H1 (cell line): Measurements from ENCODE around the gene FBXW5. TPM values are rescaled to one million over a fixed set of nuclear protein-coding genes. Genes with fewer than 3 reads are reported as not detected.

Experiments
- CTCF ChIA-PET: fragments of 300-600 bp; sonication (Branson Sonifier 250); formaldehyde crosslinking; loops from one replicate; lab custom pipeline; 2021; ENCODE audit not compliant: partially characterized antibody; lab: Charles Lee
- POLR2A ChIA-PET: fragments of 300-600 bp; sonication (Branson Sonifier 250); formaldehyde crosslinking; loops from one replicate; lab custom pipeline; 2021; ENCODE audit warnings: inconsistent platforms; ENCODE audit not compliant: partially characterized antibody; lab: Charles Lee
- DNase-seq, 2 experiments: peaks; one replicate each; pipeline versions ENCODE4 v3.0.0 to v3.0.0-alpha.2; 2010 to 2022; ENCODE audit warnings: low spot score in 2 of 2, low read depth in 1 of 2, mixed read lengths in 1 of 2
- FAIRE-seq: peaks from 2 replicates; lab custom pipeline; 2011; peaks lifted over from hg19 to GRCh38; lab: Jason Lieb, UNC
- H2AFZ ChIP-seq: 2 replicates; pipeline ENCODE4 v1.8.1; 2012; ENCODE audit warnings: low read length, inconsistent platforms
- H2AK5ac ChIP-seq: 2 replicates; pipeline ENCODE4 v1.6.1; 2013; ENCODE audit warnings: low read depth, low read length
- H2BK120ac ChIP-seq: replicated peaks from 2 replicates; pipeline ENCODE3; 2013; ENCODE audit warnings: low read depth, low read length, inconsistent platforms
- H2BK12ac ChIP-seq: 2 replicates; pipeline ENCODE4 v1.6.1; 2013; ENCODE audit warnings: low read depth, low read length
- H2BK15ac ChIP-seq: 2 replicates; pipeline ENCODE4 v1.6.1; 2013; ENCODE audit warnings: low read length
- H2BK20ac ChIP-seq: 2 replicates; pipeline ENCODE4 v1.6.1; 2013; ENCODE audit warnings: low read length
- H2BK5ac ChIP-seq: 2 replicates; pipeline ENCODE4 v1.6.1; 2013; ENCODE audit warnings: low read depth, low read length
- H3K14ac ChIP-seq: 2 replicates; pipeline ENCODE4 v1.6.1; 2013; ENCODE audit warnings: inconsistent platforms; ENCODE audit not compliant: insufficient read length
- H3K18ac ChIP-seq: 2 replicates; pipeline ENCODE4 v1.6.1; 2013; ENCODE audit warnings: low read length; ENCODE audit errors: extremely low read depth
- H3K23ac ChIP-seq: 2 replicates; pipeline ENCODE4 v1.6.1; 2013; ENCODE audit warnings: inconsistent platforms; ENCODE audit not compliant: insufficient read length
- H3K23me2 ChIP-seq: 2 replicates; pipeline ENCODE4 v1.6.1; 2013; ENCODE audit warnings: low read depth, low read length
- H3K27ac ChIP-seq: 2 replicates; pipeline ENCODE4 v1.6.1; 2011; ENCODE audit warnings: low read depth, low read length, inconsistent platforms
- H3K27me3 ChIP-seq, 4 experiments: replicated peaks in 1 of 4; 1 replicate in 1 of 4; 2 replicates in 3 of 4; pipeline versions ENCODE4 v1.6.1 to v1.8.1; 2011 to 2013; ENCODE audit warnings: low read length in 3 of 4, mild to moderate bottlenecking in 3 of 4, inconsistent platforms in 2 of 4, mixed read lengths in 2 of 4, moderate library complexity in 1 of 4; ENCODE audit not compliant: control insufficient read depth in 3 of 4, insufficient read depth in 3 of 4; ENCODE audit errors: extremely low read depth in 1 of 4
- H3K36me3 ChIP-seq, 4 experiments: 2 replicates each; pipeline versions ENCODE4 v1.6.1 to v1.8.1; 2011 to 2013; ENCODE audit warnings: mild to moderate bottlenecking in 4 of 4, low read length in 3 of 4, moderate library complexity in 2 of 4, control low read depth in 1 of 4, inconsistent platforms in 1 of 4; ENCODE audit not compliant: insufficient read depth in 4 of 4, control insufficient read depth in 2 of 4
- H3K4ac ChIP-seq: replicated peaks from 2 replicates; pipeline ENCODE3; 2013; ENCODE audit warnings: low read length, low read depth, mixed read lengths, inconsistent platforms; ENCODE audit not compliant: insufficient read length
- H3K4me1 ChIP-seq, 4 experiments: replicated peaks in 1 of 4; 1 replicate in 1 of 4; 2 replicates in 3 of 4; pipeline versions ENCODE4 v1.6.1 to v1.8.1; 2011 to 2013; ENCODE audit warnings: low read length in 3 of 4, inconsistent platforms in 2 of 4, mixed read lengths in 1 of 4; ENCODE audit not compliant: insufficient read depth in 4 of 4, control insufficient read depth in 3 of 4
- H3K4me2 ChIP-seq, 2 experiments: 2 replicates each; pipeline versions ENCODE4 v1.6.1 to v1.8.1; 2011 to 2013; ENCODE audit warnings: low read depth in 2 of 2, low read length in 2 of 2, control low read depth in 1 of 2, inconsistent platforms in 1 of 2, mild to moderate bottlenecking in 1 of 2; ENCODE audit not compliant: insufficient read depth in 1 of 2
- H3K4me3 ChIP-seq, 4 experiments: fragments of 200-600, 300-600 bp in 1 of 4; sonication (generic), shearing (Covaris generic), sonication (Bioruptor Twin) in 1 of 4; 2 replicates each; pipeline versions ENCODE4 v1.5.1 to v1.8.1; 2011 to 2016; ENCODE audit warnings: low read length in 4 of 4, low read depth in 3 of 4, control low read depth in 2 of 4, inconsistent platforms in 2 of 4, mild to moderate bottlenecking in 2 of 4, mixed read lengths in 1 of 4, moderate library complexity in 1 of 4; ENCODE audit not compliant: insufficient read depth in 2 of 4; ENCODE audit errors: extremely low read depth in 1 of 4
- H3K56ac ChIP-seq: replicated peaks from 2 replicates; pipeline ENCODE3; 2013; ENCODE audit warnings: low read depth, mild to moderate bottlenecking, mixed read lengths, low read length, inconsistent platforms; ENCODE audit not compliant: insufficient read length
- H3K79me1 ChIP-seq: 2 replicates; pipeline ENCODE4 v1.6.1; 2013; ENCODE audit warnings: low read depth, low read length, control low read depth
- H3K79me2 ChIP-seq, 2 experiments: 2 replicates each; pipeline versions ENCODE4 v1.6.1 to v1.8.1; 2012 to 2013; ENCODE audit warnings: low read length in 2 of 2, mild to moderate bottlenecking in 2 of 2, inconsistent platforms in 1 of 2; ENCODE audit not compliant: insufficient read depth in 2 of 2, control insufficient read depth in 1 of 2
- H3K9ac ChIP-seq, 4 experiments: replicated peaks in 1 of 4; 1 replicate in 1 of 4; 2 replicates in 3 of 4; pipeline versions ENCODE4 v1.6.1 to v1.8.1; 2011 to 2013; ENCODE audit warnings: low read depth in 3 of 4, low read length in 3 of 4, control low read depth in 2 of 4, mild to moderate bottlenecking in 2 of 4, moderate library complexity in 2 of 4, inconsistent platforms in 1 of 4; ENCODE audit errors: extremely low read depth in 1 of 4
- H3K9me3 ChIP-seq, 2 experiments: 2 replicates each; pipeline versions ENCODE4 v1.6.1 to v1.8.1; 2012 to 2013; ENCODE audit warnings: mild to moderate bottlenecking in 2 of 2, moderate library complexity in 2 of 2, control low read depth in 1 of 2, inconsistent platforms in 1 of 2, low read depth in 1 of 2, low read length in 1 of 2, mixed read lengths in 1 of 2; ENCODE audit not compliant: insufficient read depth in 2 of 2
- H4K20me1 ChIP-seq, 2 experiments: replicated peaks in 1 of 2; 2 replicates each; pipeline versions ENCODE3 to v1.8.1; 2011 to 2013; ENCODE audit warnings: inconsistent platforms in 2 of 2, low read length in 2 of 2, mild to moderate bottlenecking in 1 of 2; ENCODE audit not compliant: insufficient read depth in 2 of 2, control insufficient read depth in 1 of 2
- H4K5ac ChIP-seq: 2 replicates; pipeline ENCODE4 v1.6.1; 2013; ENCODE audit warnings: low read length, low read depth, mixed read lengths, inconsistent platforms; ENCODE audit not compliant: insufficient read length
- H4K8ac ChIP-seq: 2 replicates; pipeline ENCODE4 v1.8.0; 2013; ENCODE audit warnings: mild to moderate bottlenecking, moderate library complexity, low read length, inconsistent platforms; ENCODE audit not compliant: insufficient read depth; ENCODE audit errors: extremely low read depth
- H4K91ac ChIP-seq: replicated peaks from 2 replicates; pipeline ENCODE3; 2013; ENCODE audit warnings: low read length, mixed read lengths, inconsistent platforms; ENCODE audit not compliant: insufficient read length
- WGBS, 2 experiments: shearing (Covaris generic) in 1 of 2; methylation state at CpG; one replicate each; pipeline versions ENCODE4 v1.1.6 to v1.1.7; 2013 to 2015; ENCODE audit warnings: low lambda C conversion rate in 2 of 2, mixed read lengths in 2 of 2, inconsistent platforms in 1 of 2, low coverage in 1 of 2, missing lambda C conversion rate in 1 of 2; ENCODE audit not compliant: insufficient replicate concordance in 2 of 2, insufficient coverage in 1 of 2, insufficient read length in 1 of 2; ENCODE audit errors: extremely low coverage in 1 of 2, missing lambda C conversion rate in 1 of 2; 5-methylcytosine and 5-hydroxymethylcytosine counted together
- polyA plus RNA-seq, 7 experiments: library from polyadenylated mRNA; depleted of rRNA in 3 of 7; stranded (reverse) in 5 of 7; unstranded in 2 of 7; fragments of >200 nt in 5 of 7; fragments of 200-250 nt in 2 of 7; gene quantifications; 1 replicate in 5 of 7; 2 replicates in 1 of 7; 4 replicates in 1 of 7; pipeline versions ENCODE4 v1.2.1 to v1.2.3, GENCODE V29; 2011 to 2013; ENCODE audit warnings: missing spikeins in 2 of 7, mixed read lengths in 2 of 7
- total RNA-seq: library from RNA; stranded (reverse); fragmentation: NEBNext Ultra II Directional; extraction: Animal tissue kit (Norgen Biotek cat#: 25700); gene quantifications from 2 replicates; pipeline ENCODE4 v1.2.1, GENCODE V29; 2021

The FBXW5 gene
- total and polyA plus RNA-seq, 2 of the 8 experiments (the other 6 are each of a cell fraction or from before 2014, with no cell fraction given): 49.0 to 71.0 TPM

DNA sequence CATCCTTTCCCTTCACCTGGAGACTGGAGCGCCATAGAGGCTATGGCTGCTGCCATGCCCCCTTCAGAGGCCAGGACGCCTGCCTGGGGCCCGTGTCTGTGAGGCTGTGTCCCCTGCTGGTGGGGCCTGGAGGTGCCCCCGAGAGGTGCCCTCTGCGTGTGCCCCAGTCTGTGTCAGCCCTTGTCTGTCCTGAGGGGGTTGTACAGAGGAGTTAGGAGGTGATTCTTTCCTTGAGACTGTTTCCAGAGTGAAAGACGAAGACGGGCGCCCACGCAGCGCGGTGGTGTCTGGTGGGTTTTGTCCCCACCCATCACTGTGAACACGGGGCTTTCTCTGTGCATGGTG, 33.7 kb downstream of the FBXW5 start:
- H3K23me2 ChIP-seq: no peaks in the 10 kb centered on the region
- ChIA-PET POLR2A (interaction anchor here (1.8 kb wide), 1 partner anchor 13 kb away, joined by 6 read pairs; no protein-coding TSS in a partner anchor), CTCF (interaction anchor here (0.8 to 2.5 kb wide), 5 partner anchors 8 to 123 kb away, joined by 3 to 8 read pairs (median 3); no protein-coding TSS in a partner anchor)
- no peak overlapping the region for H3K4ac ChIP-seq
- H2BK20ac ChIP-seq: no peak overlapping the region
- no peaks in the 10 kb centered on the region for H3K27me3 ChIP-seq
- H3K36me3 ChIP-seq: peaks cover 6 to 44% (median 25%) of the 10 kb centered on the region in 4 experiments; a peak in 6 of 8 replicates
- no peak overlapping the region for H3K56ac ChIP-seq
- no peak overlapping the region for H3K23ac ChIP-seq
- no peak for FAIRE-seq
- peaks cover 6 to 18% of the 10 kb centered on the region in 2 experiments for H4K20me1 ChIP-seq
- 96% methylated on average over 12 of the region's 12 CpGs; no CpG with 5 or more reads in 1 of the 2 experiments for WGBS, 2 experiments
- no peak overlapping the region for H2BK120ac ChIP-seq
- no peak overlapping the region for H2AFZ ChIP-seq
- no peak overlapping the region for H2AK5ac ChIP-seq
- no peaks in the 10 kb centered on the region; a peak in 1 of 4 replicates for H3K79me2 ChIP-seq
- H3K79me1 ChIP-seq: peaks cover 5% of the 10 kb centered on the region
- no peaks in the 10 kb centered on the region for H3K9me3 ChIP-seq
- DNase-seq: no peak
- no peak overlapping the region for H3K18ac ChIP-seq
- no peak overlapping the region for H4K8ac ChIP-seq
- no peak overlapping the region for H2BK5ac ChIP-seq
- no peak overlapping the region for H3K14ac ChIP-seq
- H3K4me2 ChIP-seq: no peak overlapping the region
- H4K91ac ChIP-seq: no peak overlapping the region
- H2BK15ac ChIP-seq: no peak overlapping the region
- H2BK12ac ChIP-seq: no peak overlapping the region
- H3K9ac ChIP-seq: no peak overlapping the region
- no peak overlapping the region for H3K27ac ChIP-seq
- H3K4me3 ChIP-seq: no peak overlapping the region
- H4K5ac ChIP-seq: no peak overlapping the region
- H3K4me1 ChIP-seq: no peaks in the 10 kb centered on the region
